NOMO-1 (cell line): ENCODE results near the gene SLC51A.
"Not testable (repeated sequence)": the region's sequence is repeated elsewhere in the genome, so short reads cannot be mapped to it uniquely, and the experiment has no call there.

Experiments used
- DNase-seq, 2 experiments: peaks; one replicate each; lab custom pipeline; 2025; ENCODE audit not compliant: unreplicated experiment in 2 of 2; lab: John Stamatoyannopoulos, UW

Gene SLC51A

GRCh38 chr3:196236223-196236622 is 19.9 kb downstream of the SLC51A start:
- no peak for DNase-seq

- no peak for DNase-seq
These were observed 20.9 kb downstream of the SLC51A start for GRCh38 chr3:196237203-196237602.

GRCh38 chr3:196238612-196239560 is 22.6 kb downstream of the SLC51A start:
- no peak for DNase-seq

- no peak for DNase-seq
These were observed 24.1 kb downstream of the SLC51A start for GRCh38 chr3:196240424-196240823.

GRCh38 chr3:196241704-196242103 is 25.4 kb downstream of the SLC51A start:
- DNase-seq = no peak

- DNase-seq = not testable (repeated sequence)
These were observed 27.8 kb downstream of the SLC51A start for GRCh38 chr3:196244166-196244565.

GRCh38 chr3:196246612-196247308 is 30.4 kb downstream of the SLC51A start:
- DNase-seq = peak; percentile 97 to 99

GRCh38 chr3:196251918-196252317 is 35.6 kb downstream of the SLC51A start:
- DNase-seq = no peak

- no peak for DNase-seq
These were observed 38.3 kb downstream of the SLC51A start for GRCh38 chr3:196254376-196255283.

GRCh38 chr3:196255776-196256175 is 39.4 kb downstream of the SLC51A start:
- DNase-seq = no peak

- DNase-seq = no peak
These were observed 44.5 kb downstream of the SLC51A start for GRCh38 chr3:196260784-196261183.

GRCh38 chr3:196263819-196264218 is 47.5 kb downstream of the SLC51A start:
- no peak for DNase-seq

GRCh38 chr3:196268284-196269163 is 52.2 kb downstream of the SLC51A start:
- DNase-seq = peak in 1 of 2 experiments; percentile 30

GRCh38 chr3:196270499-196270898 is 54.2 kb downstream of the SLC51A start:
- DNase-seq = no peak

- DNase-seq = no peak
These were observed 56.5 kb downstream of the SLC51A start for GRCh38 chr3:196272826-196273225.

- no peak for DNase-seq
These were observed 57.3 kb downstream of the SLC51A start for GRCh38 chr3:196273655-196274054.

GRCh38 chr3:196274585-196274984 is 58.3 kb downstream of the SLC51A start:
- peak; percentile 60 to 85 for DNase-seq

GRCh38 chr3:196275126-196275525 is 58.8 kb downstream of the SLC51A start:
- no peak for DNase-seq

GRCh38 chr3:196280689-196281440 is 64.5 kb downstream of the SLC51A start:
- DNase-seq = no peak
